ENCODE results near the gene DPYD.

Gene DPYD

GRCh38 chr1:97385536-97386277 is 535.1 kb downstream of the DPYD start:
- Histone ChIP-seq H3K27me3 (replicated peaks; ENCODE audit: insufficient read depth, low read length) (no peaks in the 10 kb centered on the region), H3K36me3 (replicated peaks; ENCODE audit: insufficient read depth, low read length) (no peaks in the 10 kb centered on the region), H3K4me2 (ENCODE audit: low read depth, low read length) (no peak overlapping the region), H4K20me1 (ENCODE audit: insufficient read depth, low read length) (no peaks in the 10 kb centered on the region), H3K27ac (ENCODE audit: low read length) (no peak overlapping the region), H3K9ac (ENCODE audit: low read length) (no peak overlapping the region), H3K79me2 (ENCODE audit: low read length) (no peaks in the 10 kb centered on the region), H3K4me3 (ENCODE audit: low read length) (no peak overlapping the region), H3K9me3 (replicated peaks; ENCODE audit: insufficient read depth, low read length) (no peaks in the 10 kb centered on the region), H3K4me1 (ENCODE audit: low read length) (no peaks in the 10 kb centered on the region), H3F3A (ENCODE audit: insufficient read depth, low read length) (no peaks in the 10 kb centered on the region), H3K9me2 (replicated peaks; ENCODE audit: insufficient read depth, low read length) (no peaks in the 10 kb centered on the region), H2AFZ (ENCODE audit: low read length) (no peak overlapping the region)
- no peak for DNase-seq
- TF ChIP-seq EZH2phosphoT487 (IDR thresholded peaks at IDR 0.05; ENCODE audit: low read length) (no peak), CTCF (IDR thresholded peaks at IDR 0.05; ENCODE audit: low read length) (no peak), EZH2 (optimal IDR thresholded peaks at IDR 0.05; ENCODE audit: low read depth, low read length) (no peak)

- H3K27ac ChIP-seq (ENCODE audit: low read length) = no peak overlapping the region
- no peak for DNase-seq
- no peak overlapping the region for H3K4me2 ChIP-seq (ENCODE audit: low read depth, low read length)
- no peaks in the 10 kb centered on the region for H3K9me2 ChIP-seq (replicated peaks; ENCODE audit: insufficient read depth, low read length)
- TF ChIP-seq EZH2phosphoT487 (IDR thresholded peaks at IDR 0.05; ENCODE audit: low read length) (no peak), EZH2 (optimal IDR thresholded peaks at IDR 0.05; ENCODE audit: low read depth, low read length) (no peak), CTCF (IDR thresholded peaks at IDR 0.05; ENCODE audit: low read length) (no peak)
- H2AFZ ChIP-seq (ENCODE audit: low read length) = no peak overlapping the region
- H3K4me3 ChIP-seq (ENCODE audit: low read length) = no peak overlapping the region
- H3K4me1 ChIP-seq (ENCODE audit: low read length) = no peaks in the 10 kb centered on the region
- no peaks in the 10 kb centered on the region for H4K20me1 ChIP-seq (ENCODE audit: insufficient read depth, low read length)
- H3K36me3 ChIP-seq (replicated peaks; ENCODE audit: insufficient read depth, low read length) = no peaks in the 10 kb centered on the region
- no peaks in the 10 kb centered on the region for H3K9me3 ChIP-seq (replicated peaks; ENCODE audit: insufficient read depth, low read length)
- H3K27me3 ChIP-seq (replicated peaks; ENCODE audit: insufficient read depth, low read length) = no peaks in the 10 kb centered on the region
- H3K9ac ChIP-seq (ENCODE audit: low read length) = no peak overlapping the region
- H3K79me2 ChIP-seq (ENCODE audit: low read length) = no peaks in the 10 kb centered on the region
- H3F3A ChIP-seq (ENCODE audit: insufficient read depth, low read length) = no peaks in the 10 kb centered on the region
Measured at GRCh38 chr1:97384294-97384968, 536.4 kb downstream of the DPYD start.

- no peaks in the 10 kb centered on the region for H3K27me3 ChIP-seq (replicated peaks; ENCODE audit: insufficient read depth, low read length)
- H3K9me2 ChIP-seq (replicated peaks; ENCODE audit: insufficient read depth, low read length) = no peaks in the 10 kb centered on the region
- H3K4me1 ChIP-seq (ENCODE audit: low read length) = no peaks in the 10 kb centered on the region
- H3F3A ChIP-seq (ENCODE audit: insufficient read depth, low read length) = no peaks in the 10 kb centered on the region
- TF ChIP-seq EZH2 (optimal IDR thresholded peaks at IDR 0.05; ENCODE audit: low read depth, low read length) (no peak), CTCF (IDR thresholded peaks at IDR 0.05; ENCODE audit: low read length) (no peak), EZH2phosphoT487 (IDR thresholded peaks at IDR 0.05; ENCODE audit: low read length) (no peak)
- no peak overlapping the region for H2AFZ ChIP-seq (ENCODE audit: low read length)
- no peaks in the 10 kb centered on the region for H3K36me3 ChIP-seq (replicated peaks; ENCODE audit: insufficient read depth, low read length)
- H3K4me3 ChIP-seq (ENCODE audit: low read length) = no peak overlapping the region
- H3K9ac ChIP-seq (ENCODE audit: low read length) = no peak overlapping the region
- no peak for DNase-seq
- no peaks in the 10 kb centered on the region for H3K79me2 ChIP-seq (ENCODE audit: low read length)
- no peak overlapping the region for H3K27ac ChIP-seq (ENCODE audit: low read length)
- H3K9me3 ChIP-seq (replicated peaks; ENCODE audit: insufficient read depth, low read length) = no peaks in the 10 kb centered on the region
- no peak overlapping the region for H3K4me2 ChIP-seq (ENCODE audit: low read depth, low read length)
- no peaks in the 10 kb centered on the region for H4K20me1 ChIP-seq (ENCODE audit: insufficient read depth, low read length)
Measured at GRCh38 chr1:97383797-97384196, 537.0 kb downstream of the DPYD start.
